Central memory CD8-positive, alpha-beta T cell (primary cell): ENCODE measurements around the gene CABP2.
A peak's percentile ranks its signal among the peaks of the same experiment; 100 is the strongest.
"Not testable (repeated sequence)": the region's sequence is repeated elsewhere in the genome, so short reads cannot be mapped to it uniquely, and the experiment has no call there.

Experiments used
- ATAC-seq: fragments of 150-1000 bp; cut with Tn5 transposase; replicated peaks from 2 replicates; pipeline ENCODE4 v1.10.0; 2022; ENCODE audit warnings: mild to moderate bottlenecking, moderate FRiP score, moderate number of reproducible peaks; ENCODE audit not compliant: poor library complexity, severe bottlenecking; ENCODE audit errors: extremely low read depth
- DNase-seq, 2 donors: peaks; one replicate each; pipeline ENCODE4 v3.0.0; 2021; ENCODE audit warnings: low spot score in 2 of 2
- H3K27ac Mint-ChIP-seq: one replicate; pipeline ENCODE4 v1.8.0; 2022; ENCODE audit warnings: low read depth, mild to moderate bottlenecking, moderate library complexity, mixed read lengths
- H3K27me3 Mint-ChIP-seq: one replicate; pipeline ENCODE4 v1.8.0; 2022; ENCODE audit warnings: mixed read lengths
- H3K36me3 Mint-ChIP-seq: one replicate; pipeline ENCODE4 v1.8.0; 2022; ENCODE audit warnings: mild to moderate bottlenecking, moderate library complexity, mixed read lengths; ENCODE audit not compliant: insufficient read depth
- H3K4me1 Mint-ChIP-seq: one replicate; pipeline ENCODE4 v1.8.0; 2022; ENCODE audit warnings: mixed read lengths
- H3K4me3 Mint-ChIP-seq: one replicate; pipeline ENCODE4 v1.8.0; 2022; ENCODE audit warnings: mild to moderate bottlenecking, moderate library complexity, mixed read lengths
- H3K9me3 Mint-ChIP-seq: one replicate; pipeline ENCODE4 v1.8.0; 2022; ENCODE audit warnings: mixed read lengths

Gene CABP2

DNA sequence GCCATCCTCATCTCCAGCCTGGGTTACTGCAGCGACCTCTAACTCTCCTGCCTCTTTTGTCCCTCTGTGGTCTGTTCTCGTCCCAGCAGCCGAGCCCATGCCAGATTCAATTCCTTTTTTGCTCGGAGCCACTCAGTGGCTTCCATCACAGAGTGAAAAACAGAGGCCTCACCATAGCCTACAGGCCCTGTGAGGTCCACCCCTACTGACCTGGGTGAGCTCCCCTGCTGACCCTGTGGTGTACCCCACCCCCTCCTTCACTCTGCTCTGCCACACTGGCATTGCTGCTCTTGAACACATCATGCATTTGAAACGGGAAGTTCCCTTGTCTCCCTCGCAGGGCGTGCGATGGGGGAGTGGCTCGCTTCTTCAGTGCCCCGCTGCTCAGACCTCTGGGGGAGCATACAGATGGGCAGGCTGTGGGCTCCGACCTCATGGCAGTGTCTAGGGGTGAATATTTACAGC lies 38.4 kb downstream of the CABP2 start:
- peaks cover 46% of the 10 kb centered on the region for H3K36me3 Mint-ChIP-seq
- H3K9me3 Mint-ChIP-seq = no peaks in the 10 kb centered on the region
- H3K27ac Mint-ChIP-seq = peak overlapping the region; percentile 95
- DNase-seq (no peak), ATAC-seq (peak; percentile 7)
- no peaks in the 10 kb centered on the region for H3K27me3 Mint-ChIP-seq
- peak overlapping the region; percentile 92 for H3K4me3 Mint-ChIP-seq
- H3K4me1 Mint-ChIP-seq = peaks cover 70% of the 10 kb centered on the region

DNA sequence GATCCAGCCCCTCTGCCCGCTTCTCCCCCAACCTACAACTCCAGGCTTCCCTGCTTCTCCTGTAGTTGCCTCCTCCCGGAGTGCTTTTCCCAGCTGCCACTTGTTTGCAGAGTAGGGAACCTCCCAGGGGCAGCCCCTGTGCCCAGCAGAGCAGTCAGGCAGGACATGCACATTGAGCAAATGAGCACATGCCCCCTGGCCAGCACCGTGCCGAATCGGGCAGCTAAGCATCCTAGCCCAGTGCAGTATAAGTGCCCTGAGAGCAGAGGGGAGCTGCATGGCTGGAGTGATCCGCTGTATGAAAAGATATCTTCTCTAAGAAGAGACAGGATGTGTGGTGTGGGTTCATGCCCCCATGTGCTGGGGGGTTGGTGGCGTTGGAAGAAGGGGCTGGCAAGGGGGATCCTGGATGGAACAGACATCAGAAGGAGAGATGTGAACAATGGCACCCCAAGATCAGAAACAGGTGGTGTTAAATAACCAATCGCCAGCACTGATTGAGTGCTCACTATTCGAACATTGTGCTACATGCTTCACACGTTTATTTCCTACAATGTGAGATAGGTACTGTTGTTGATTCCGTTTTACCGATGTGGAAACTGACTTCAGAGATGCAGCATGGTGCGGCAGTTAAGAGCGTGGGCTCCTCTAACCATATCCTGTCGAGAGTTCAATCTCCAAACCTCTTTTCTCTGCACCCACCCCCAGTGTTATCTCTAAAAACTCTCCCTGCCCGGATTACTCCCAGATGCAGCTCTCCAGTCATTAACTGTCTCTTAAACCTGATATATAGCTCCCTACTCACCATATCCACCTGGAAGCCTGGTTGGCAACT lies 39.2 kb downstream of the CABP2 start:
- Mint-ChIP-seq H3K9me3 (no peaks in the 10 kb centered on the region), H3K27me3 (no peaks in the 10 kb centered on the region), H3K36me3 (peaks cover 43% of the 10 kb centered on the region), H3K4me3 (peak overlapping the region; percentile 92), H3K27ac (peak overlapping the region; percentile 95), H3K4me1 (peaks cover 64% of the 10 kb centered on the region)
- ATAC-seq (peak; percentile 63), DNase-seq (peak in 1 of 2 donors; percentile 53)

DNA sequence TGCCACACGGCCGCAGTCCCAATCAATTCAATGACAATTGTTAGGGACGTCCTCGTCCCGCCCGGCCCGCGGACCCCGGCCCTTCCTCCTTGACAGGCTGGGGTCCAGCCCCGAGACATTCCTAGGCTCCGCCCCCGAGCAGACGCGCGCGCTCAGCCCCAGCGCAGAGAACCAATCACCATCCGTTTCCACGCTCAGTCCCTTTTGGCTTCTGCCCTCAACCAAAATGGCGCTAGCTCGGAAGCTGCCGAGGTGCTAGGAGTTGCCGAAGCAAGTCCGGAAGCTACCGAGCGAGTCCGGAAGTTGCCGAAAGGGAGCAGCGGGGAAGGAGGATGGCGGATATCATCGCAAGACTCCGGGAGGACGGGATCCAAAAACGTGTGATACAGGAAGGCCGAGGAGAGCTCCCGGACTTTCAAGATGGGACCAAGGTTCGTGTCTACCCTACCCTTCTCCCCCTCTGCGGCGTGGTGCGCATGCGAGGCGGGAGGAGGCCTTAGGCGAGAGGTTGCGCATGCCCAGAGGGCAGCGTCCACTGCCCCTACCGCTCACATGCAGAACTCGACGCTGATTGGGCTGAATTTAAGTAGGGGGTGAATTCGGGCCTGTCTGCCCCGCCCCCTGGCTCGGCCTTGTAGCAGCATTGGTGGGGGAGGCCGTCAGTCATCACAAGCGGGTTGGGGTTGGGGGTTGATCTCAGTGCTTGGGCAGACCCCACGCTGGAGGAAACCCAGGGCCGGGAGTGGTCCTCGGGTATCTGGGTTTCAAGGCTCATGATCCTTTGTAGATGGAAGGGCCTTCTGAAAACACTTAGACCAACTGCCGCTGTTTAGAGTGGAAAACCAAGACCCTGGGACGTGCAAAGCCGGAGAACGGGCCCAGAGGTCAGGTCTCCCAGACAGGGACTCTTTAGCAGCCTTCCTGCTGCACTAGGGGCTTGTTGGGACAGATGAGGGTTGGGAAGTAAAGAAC lies 40.1 kb downstream of the CABP2 start, which contains the start of gene AIP:
Gene AIP (plus strand): TSS at position 200 of the 972 bp plus-strand sequence. CDS start 133 bp downstream, at position 333.
- Mint-ChIP-seq H3K27ac (peak within 1 kb of the TSS; percentile 95), H3K27me3 (no peaks in the 10 kb centered on the region), H3K4me1 (peaks cover 58% of the 10 kb centered on the region), H3K9me3 (no peaks in the 10 kb centered on the region), H3K36me3 (peaks cover 38% of the 10 kb centered on the region), H3K4me3 (peak within 1 kb of the TSS; percentile 92)
- peak; percentile 76 for ATAC-seq
- peak; percentile 94 to 97 for DNase-seq

DNA sequence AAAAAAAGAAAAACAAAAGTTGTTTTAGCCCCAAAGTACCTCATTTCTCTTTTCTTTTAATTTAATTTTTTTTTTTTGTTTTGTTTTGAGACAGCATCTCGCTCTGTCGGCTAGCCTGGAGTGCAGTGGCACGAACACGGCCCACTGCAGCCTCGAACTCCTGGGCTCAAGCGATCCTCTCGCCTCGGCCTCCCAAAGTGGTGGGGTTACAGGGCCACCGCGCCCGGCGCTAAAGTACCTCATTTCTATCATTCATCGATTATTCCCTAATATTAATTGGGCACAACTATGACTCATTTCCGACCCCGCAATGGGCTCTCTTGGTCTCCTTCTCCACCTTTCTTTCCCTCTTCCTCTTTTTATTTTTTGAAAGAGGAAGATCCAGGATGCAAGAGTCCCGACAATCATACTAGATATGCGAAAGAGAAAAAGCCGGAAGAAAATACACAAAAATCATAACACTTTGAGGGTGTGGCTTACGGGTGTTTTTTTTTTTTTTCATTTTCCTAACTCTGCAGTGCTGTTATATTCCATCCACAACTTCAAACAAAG lies 40.9 kb downstream of the CABP2 start:
- Mint-ChIP-seq H3K4me1 (peaks cover 50% of the 10 kb centered on the region), H3K4me3 (peak overlapping the region; percentile 92), H3K27ac (peak overlapping the region; percentile 95), H3K27me3 (no peaks in the 10 kb centered on the region), H3K36me3 (peaks cover 32% of the 10 kb centered on the region), H3K9me3 (no peaks in the 10 kb centered on the region)
- no peak for DNase-seq
- ATAC-seq = peak; percentile 8

- H3K27ac Mint-ChIP-seq, DNase-seq, H3K36me3 Mint-ChIP-seq, ATAC-seq, H3K4me3 Mint-ChIP-seq, H3K9me3 Mint-ChIP-seq, H3K27me3 Mint-ChIP-seq, H3K4me1 Mint-ChIP-seq: not testable (repeated sequence)
Measured at GRCh38 chr11:67477344-67478050, 45.7 kb downstream of the CABP2 start.

DNA sequence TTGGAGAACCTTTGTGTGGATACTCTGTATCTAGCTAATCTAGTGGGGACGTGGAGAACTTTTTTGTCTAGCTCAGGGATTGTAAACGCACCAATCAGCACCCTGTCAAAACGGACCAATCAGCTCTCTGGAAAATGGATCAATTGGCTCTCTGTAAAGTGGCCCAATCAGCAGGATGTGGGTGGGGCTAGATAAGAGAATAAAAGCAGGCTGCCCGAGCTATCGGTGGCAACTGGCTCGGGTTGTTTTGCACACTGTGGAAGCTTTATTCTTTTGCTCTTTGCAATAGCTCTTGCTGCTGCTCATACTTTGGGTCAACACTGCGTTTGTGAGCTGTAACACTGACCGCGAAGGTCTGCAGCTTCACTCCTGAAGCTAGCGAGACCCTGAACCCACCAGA lies 46.6 kb downstream of the CABP2 start:
- H3K4me3 Mint-ChIP-seq, H3K27me3 Mint-ChIP-seq, H3K9me3 Mint-ChIP-seq, H3K36me3 Mint-ChIP-seq, H3K27ac Mint-ChIP-seq, DNase-seq, ATAC-seq, H3K4me1 Mint-ChIP-seq: not testable (repeated sequence)

- Mint-ChIP-seq H3K27ac (no peak overlapping the region), H3K36me3 (peaks cover 6% of the 10 kb centered on the region), H3K4me3 (no peak overlapping the region), H3K4me1 (peaks cover 8% of the 10 kb centered on the region), H3K27me3 (no peaks in the 10 kb centered on the region), H3K9me3 (no peaks in the 10 kb centered on the region)
- ATAC-seq = no peak
- DNase-seq = no peak
Measured at GRCh38 chr11:67472882-67473281, 50.4 kb downstream of the CABP2 start.

- Mint-ChIP-seq H3K27ac (no peak overlapping the region), H3K4me3 (peak overlapping the region; percentile 86), H3K36me3 (peaks cover 8% of the 10 kb centered on the region), H3K9me3 (no peaks in the 10 kb centered on the region), H3K27me3 (no peaks in the 10 kb centered on the region), H3K4me1 (peaks cover 22% of the 10 kb centered on the region)
- ATAC-seq = no peak
- DNase-seq = no peak
Measured at GRCh38 chr11:67470337-67471002, 52.8 kb downstream of the CABP2 start.

DNA sequence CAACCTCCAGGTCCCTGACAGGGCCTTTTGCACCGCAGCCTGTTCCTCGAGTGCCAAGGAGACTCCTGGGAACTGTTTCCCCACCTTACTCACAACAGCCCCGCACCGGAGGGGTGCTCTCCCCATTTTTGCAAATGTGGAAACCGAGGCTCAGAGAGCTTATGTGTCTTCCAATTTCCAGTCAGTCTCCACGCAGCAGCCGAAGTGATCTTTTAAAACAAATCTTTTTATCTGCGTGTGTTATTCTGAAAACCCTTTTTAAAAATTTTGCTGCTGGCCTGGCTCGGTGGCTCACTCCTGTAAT lies 53.8 kb downstream of the CABP2 start:
- peak overlapping the region; percentile 32 for H3K27ac Mint-ChIP-seq
- no peaks in the 10 kb centered on the region for H3K9me3 Mint-ChIP-seq
- no peak for DNase-seq
- H3K4me3 Mint-ChIP-seq = peak overlapping the region; percentile 86
- H3K36me3 Mint-ChIP-seq = peaks cover 8% of the 10 kb centered on the region
- no peaks in the 10 kb centered on the region for H3K27me3 Mint-ChIP-seq
- peaks cover 31% of the 10 kb centered on the region for H3K4me1 Mint-ChIP-seq
- ATAC-seq = no peak
